Naive B cell (primary cell): Measurements from ENCODE around the gene WDR62. TPM values are rescaled to one million over a fixed set of nuclear protein-coding genes. Genes with fewer than 3 reads are reported as not detected.

Experiments
- ATAC-seq, 2 donors: fragments of 150-1000 bp; cut with Tn5 transposase; 2 replicates each; pipeline ENCODE4 v1.10.0; 2021; ENCODE audit warnings: low read depth in 2 of 2, mild to moderate bottlenecking in 2 of 2, moderate library complexity in 2 of 2
- DNase-seq: peaks from one replicate; pipeline ENCODE4 v3.0.0; 2022
- H3K27ac Mint-ChIP-seq, 6 donors: one replicate each; pipeline ENCODE4 v1.8.0; 2020 to 2022; ENCODE audit warnings: mild to moderate bottlenecking in 6 of 6, mixed read lengths in 6 of 6, moderate library complexity in 5 of 6, inconsistent platforms in 2 of 6
- H3K27me3 Mint-ChIP-seq, 3 donors: one replicate each; pipeline ENCODE4 v1.8.0; 2021 to 2022; ENCODE audit warnings: mixed read lengths in 3 of 3, mild to moderate bottlenecking in 1 of 3
- H3K36me3 Mint-ChIP-seq, 2 donors: one replicate each; pipeline ENCODE4 v1.8.0; 2020 to 2022; ENCODE audit warnings: mixed read lengths in 2 of 2, inconsistent platforms in 1 of 2, mild to moderate bottlenecking in 1 of 2
- H3K4me1 Mint-ChIP-seq, 3 donors: one replicate each; pipeline ENCODE4 v1.8.0; 2020 to 2022; ENCODE audit warnings: mixed read lengths in 3 of 3, inconsistent platforms in 1 of 3, mild to moderate bottlenecking in 1 of 3, moderate library complexity in 1 of 3
- H3K4me3 Mint-ChIP-seq, 8 donors: one replicate each; pipeline ENCODE4 v1.8.0; 2020 to 2022; ENCODE audit warnings: mild to moderate bottlenecking in 8 of 8, mixed read lengths in 8 of 8, moderate library complexity in 8 of 8, inconsistent platforms in 2 of 8
- H3K9me3 Mint-ChIP-seq, 7 donors: one replicate each; pipeline ENCODE4 v1.8.0; 2020 to 2022; ENCODE audit warnings: mixed read lengths in 7 of 7, mild to moderate bottlenecking in 5 of 7, inconsistent platforms in 2 of 7, moderate library complexity in 1 of 7
- polyA plus RNA-seq, 6 donors: library from polyadenylated mRNA; unstranded; fragments of 300-500 nt; fragmentation: Illumina TruSeq; gene quantifications; one replicate each; pipeline ENCODE4 v1.2.3, GENCODE V29; 2021; ENCODE audit warnings: low read depth in 6 of 6

WDR62 gene
- polyA plus RNA-seq, 6 donors from 2014 or later = 0.07 to 0.25 TPM; not detected in 4

DNA sequence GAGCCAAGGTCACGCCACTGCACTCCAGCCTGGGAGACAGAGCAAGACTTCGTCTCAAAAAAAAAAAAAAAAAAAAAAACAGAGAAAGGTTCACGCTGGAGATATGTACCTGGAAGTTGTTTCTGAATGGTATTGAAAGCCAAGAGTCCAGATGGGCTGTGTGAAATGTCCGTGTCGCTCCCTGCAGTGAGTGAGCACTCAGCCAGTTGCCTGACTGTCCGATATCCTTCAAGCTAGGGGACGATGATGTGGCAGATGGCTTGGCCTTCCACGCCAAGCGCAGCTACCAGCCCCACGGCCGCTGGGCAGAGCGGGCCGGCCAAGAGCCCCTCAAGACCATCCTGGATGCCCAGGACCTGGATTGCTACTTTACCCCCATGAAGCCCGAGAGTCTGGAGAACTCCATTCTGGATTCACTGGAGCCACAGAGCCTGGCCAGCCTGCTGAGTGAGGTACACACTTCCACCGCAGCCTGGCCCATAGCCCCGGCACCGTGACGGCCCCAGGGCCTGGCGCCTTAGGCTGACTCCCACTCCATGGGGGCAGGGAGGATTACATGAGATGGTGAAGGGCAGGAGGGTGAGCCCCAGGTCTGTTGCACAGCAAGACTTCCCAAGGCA is 44.6 kb downstream of the WDR62 start:
- no peaks in the 10 kb centered on the region for H3K4me1 Mint-ChIP-seq
- no peaks in the 10 kb centered on the region for H3K36me3 Mint-ChIP-seq
- DNase-seq = no peak

DNA sequence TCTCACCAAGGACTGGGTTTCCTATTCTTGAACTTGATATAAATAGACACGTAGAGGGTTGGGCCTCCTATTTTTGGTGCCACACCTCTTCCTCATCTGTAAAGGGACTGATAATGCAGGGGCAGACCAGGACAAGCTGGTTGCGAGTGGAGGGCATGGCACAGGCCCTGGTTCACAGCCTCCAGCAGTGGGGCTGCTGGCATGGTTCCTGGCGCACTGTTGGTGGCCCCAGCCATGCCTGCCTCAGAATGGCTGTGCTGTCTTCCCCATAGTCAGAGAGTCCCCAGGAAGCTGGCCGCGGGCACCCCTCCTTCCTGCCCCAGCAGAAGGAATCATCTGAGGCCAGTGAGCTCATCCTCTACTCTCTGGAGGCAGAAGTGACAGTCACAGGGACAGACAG is 45.8 kb downstream of the WDR62 start:
- Mint-ChIP-seq H3K9me3 (no peaks in the 10 kb centered on the region), H3K36me3 (no peaks in the 10 kb centered on the region)
- ATAC-seq = no peak

More for the DNA sequence above, 44.6 kb downstream of the WDR62 start:
- no peaks in the 10 kb centered on the region for H3K27me3 Mint-ChIP-seq
- H3K4me3 Mint-ChIP-seq = no peak overlapping the region
- no peak for ATAC-seq
- no peaks in the 10 kb centered on the region for H3K9me3 Mint-ChIP-seq
- peak overlapping the region in 1 of 6 donors; percentile 24 for H3K27ac Mint-ChIP-seq

DNA sequence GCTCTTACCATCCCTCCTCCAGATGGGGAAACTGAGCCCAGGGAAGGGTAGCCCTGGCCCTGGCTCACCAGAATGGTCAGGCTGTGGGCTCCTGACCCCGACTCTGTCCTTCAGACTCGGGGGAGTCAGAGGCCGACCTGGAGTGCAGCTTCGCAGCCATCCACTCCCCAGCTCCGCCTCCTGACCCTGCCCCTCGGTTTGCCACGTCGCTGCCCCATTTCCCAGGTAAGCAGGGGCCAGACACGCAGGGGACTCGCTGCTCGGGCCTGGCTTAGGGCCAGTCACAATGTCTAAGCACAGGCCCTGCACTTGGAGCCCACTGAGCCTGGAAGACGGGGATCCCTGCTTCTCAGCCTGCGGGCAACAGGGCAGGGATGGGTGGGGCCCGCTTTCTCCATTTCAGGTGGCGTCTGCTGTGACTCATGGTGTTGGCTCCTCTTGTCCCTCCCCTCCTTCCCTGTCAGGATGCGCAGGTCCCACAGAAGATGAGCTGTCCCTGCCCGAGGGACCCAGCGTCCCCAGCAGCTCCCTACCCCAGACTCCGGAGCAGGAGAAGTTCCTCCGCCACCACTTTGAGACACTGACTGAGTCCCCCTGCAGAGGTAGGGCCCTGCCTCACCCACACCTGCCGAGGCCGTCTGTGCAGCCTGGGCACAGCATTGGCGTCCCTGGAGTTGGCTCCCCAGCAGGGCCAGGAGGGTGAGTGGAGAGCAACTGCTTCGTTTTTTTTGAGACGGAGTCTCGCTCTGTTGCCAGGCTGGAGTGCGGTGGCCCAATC is 47.0 kb downstream of the WDR62 start:
- ATAC-seq = no peak
- Mint-ChIP-seq H3K4me1 (peaks cover 0 to 3% (median 0%) of the 10 kb centered on the region in 3 donors), H3K4me3 (no peak overlapping the region)

More for the DNA sequence above, 45.8 kb downstream of the WDR62 start:
- Mint-ChIP-seq H3K4me3 (peak overlapping the region in 1 of 8 donors; percentile 29), H3K27me3 (no peaks in the 10 kb centered on the region), H3K27ac (no peak overlapping the region), H3K4me1 (no peaks in the 10 kb centered on the region)
- DNase-seq = no peak

DNA sequence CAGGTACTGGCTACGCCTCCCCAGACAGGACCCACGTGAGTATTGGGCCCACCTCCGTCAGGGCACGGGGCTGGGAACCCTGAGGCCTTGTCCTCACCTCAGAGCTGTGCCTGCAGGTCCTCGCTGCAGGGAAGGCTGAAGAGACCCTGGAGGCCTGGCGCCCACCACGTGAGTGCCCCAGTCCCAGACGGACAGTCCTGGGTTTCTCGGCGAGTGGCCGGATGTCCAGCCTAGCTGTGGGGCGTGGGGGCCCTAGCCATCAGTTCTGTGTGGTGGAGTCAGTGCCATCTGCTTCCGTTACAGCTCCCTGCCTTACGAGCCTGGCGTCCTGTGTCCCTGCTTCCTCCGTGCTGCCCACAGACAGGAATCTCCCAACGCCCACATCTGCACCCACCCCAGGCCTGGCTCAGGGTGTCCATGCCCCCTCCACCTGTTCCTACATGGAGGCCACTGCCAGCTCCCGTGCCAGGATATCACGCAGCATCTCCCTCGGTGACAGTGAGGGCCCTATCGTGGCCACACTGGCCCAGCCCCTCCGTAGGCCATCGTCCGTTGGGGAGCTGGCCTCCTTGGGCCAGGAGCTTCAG is 48.4 kb downstream of the WDR62 start:
- Mint-ChIP-seq H3K27ac (peak overlapping the region in 1 of 6 donors; percentile 24), H3K4me3 (no peak overlapping the region), H3K9me3 (no peaks in the 10 kb centered on the region), H3K4me1 (peaks cover 0 to 3% (median 0%) of the 10 kb centered on the region in 3 donors), H3K27me3 (no peaks in the 10 kb centered on the region), H3K36me3 (no peaks in the 10 kb centered on the region)
- no peak for ATAC-seq
- DNase-seq = no peak

More for the DNA sequence above, 47.0 kb downstream of the WDR62 start:
- Mint-ChIP-seq H3K36me3 (no peaks in the 10 kb centered on the region), H3K27ac (no peak overlapping the region), H3K27me3 (no peaks in the 10 kb centered on the region), H3K9me3 (no peaks in the 10 kb centered on the region)
- no peak for DNase-seq

DNA sequence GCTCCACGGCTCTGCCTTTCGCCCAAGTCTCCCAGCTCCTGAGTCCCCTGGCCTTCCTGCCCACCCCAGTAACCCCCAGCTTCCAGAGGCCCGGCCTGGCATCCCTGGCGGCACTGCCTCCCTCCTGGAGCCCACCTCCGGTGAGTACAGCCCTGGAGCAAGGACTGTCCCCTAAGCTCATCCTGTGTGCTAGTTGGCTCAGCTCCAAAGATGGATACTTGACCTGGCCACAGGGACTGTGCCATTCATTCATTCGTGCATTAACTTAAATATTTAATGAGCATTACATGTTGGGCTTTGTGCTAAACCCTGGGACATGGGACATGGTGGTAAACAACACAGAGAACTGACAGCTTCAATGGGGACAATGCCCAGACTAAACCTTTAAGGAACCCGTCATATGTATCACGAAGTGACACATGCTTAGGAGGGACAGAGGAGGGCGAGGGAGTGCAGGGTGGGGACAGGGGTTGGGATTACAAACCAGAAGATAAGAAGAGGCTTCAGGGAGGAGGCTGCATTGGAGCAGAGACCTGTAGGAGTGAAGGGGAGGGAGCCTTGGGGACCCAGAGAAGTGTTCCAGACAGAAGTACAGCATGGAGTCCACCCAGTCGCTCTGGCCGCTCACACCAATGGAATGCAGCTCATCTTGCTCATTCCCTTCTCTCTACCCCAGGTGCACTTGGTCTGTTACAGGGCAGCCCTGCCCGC is 49.3 kb downstream of the WDR62 start:
- Mint-ChIP-seq H3K27ac (peak overlapping the region in 3 of 6 donors; percentile 28 to 42 (median 33)), H3K36me3 (no peaks in the 10 kb centered on the region)

DNA sequence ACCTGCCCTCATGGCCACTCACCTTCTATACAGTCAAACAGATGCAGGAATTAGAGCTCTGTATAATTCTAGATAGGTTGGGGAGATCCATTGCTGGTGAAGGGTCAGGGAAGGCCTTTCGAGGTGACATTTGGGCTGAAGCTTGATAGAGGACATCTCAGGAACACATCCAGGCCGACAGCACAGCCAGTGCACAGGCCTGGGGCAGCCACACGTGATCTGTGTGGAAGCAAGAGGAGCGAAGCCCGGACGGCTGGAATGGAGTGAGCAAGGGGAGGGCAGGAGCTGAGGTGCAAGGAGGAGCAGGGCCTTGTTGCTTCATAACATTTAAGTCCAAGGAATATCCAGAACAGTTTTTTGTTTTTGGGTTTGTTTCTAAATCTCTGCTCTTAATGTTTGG is 51.7 kb downstream of the WDR62 start:
- Mint-ChIP-seq H3K4me1 (peaks cover 0 to 3% (median 0%) of the 10 kb centered on the region in 3 donors), H3K27me3 (no peaks in the 10 kb centered on the region), H3K27ac (peak overlapping the region in 1 of 6 donors; percentile 95), H3K9me3 (no peaks in the 10 kb centered on the region), H3K4me3 (no peak overlapping the region), H3K36me3 (no peaks in the 10 kb centered on the region)
- DNase-seq = no peak
- no peak for ATAC-seq

More for the DNA sequence above, 49.3 kb downstream of the WDR62 start:
- Mint-ChIP-seq H3K9me3 (no peaks in the 10 kb centered on the region), H3K27me3 (no peaks in the 10 kb centered on the region), H3K4me3 (no peak overlapping the region), H3K4me1 (peaks cover 0 to 3% (median 0%) of the 10 kb centered on the region in 3 donors)
- ATAC-seq (no peak), DNase-seq (no peak)

DNA sequence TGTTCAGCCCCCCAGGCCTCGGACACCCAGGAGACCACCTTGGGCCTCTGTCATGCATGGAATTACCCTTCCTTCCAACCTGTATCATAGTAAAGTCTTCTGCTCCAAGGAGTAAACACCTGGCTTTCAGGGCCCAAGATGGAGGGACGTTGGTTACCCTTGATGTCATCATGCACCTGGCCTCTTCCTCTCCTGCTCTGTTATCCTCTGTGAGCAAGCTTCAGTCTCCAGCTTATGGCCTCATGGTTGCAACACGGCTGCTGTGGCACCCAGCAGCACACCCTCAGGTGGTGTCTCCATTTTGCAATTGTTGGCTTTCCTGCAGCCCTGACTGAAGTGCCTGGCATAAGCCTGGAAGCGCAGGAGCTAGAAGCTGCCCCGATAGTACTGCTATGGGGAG is 52.3 kb downstream of the WDR62 start:
- Mint-ChIP-seq H3K27me3 (no peaks in the 10 kb centered on the region), H3K4me3 (peak overlapping the region in 1 of 8 donors; percentile 21), H3K4me1 (peaks cover 0 to 3% (median 0%) of the 10 kb centered on the region in 3 donors), H3K36me3 (no peaks in the 10 kb centered on the region), H3K9me3 (no peaks in the 10 kb centered on the region), H3K27ac (no peak overlapping the region)
- ATAC-seq (no peak), DNase-seq (no peak)

DNA sequence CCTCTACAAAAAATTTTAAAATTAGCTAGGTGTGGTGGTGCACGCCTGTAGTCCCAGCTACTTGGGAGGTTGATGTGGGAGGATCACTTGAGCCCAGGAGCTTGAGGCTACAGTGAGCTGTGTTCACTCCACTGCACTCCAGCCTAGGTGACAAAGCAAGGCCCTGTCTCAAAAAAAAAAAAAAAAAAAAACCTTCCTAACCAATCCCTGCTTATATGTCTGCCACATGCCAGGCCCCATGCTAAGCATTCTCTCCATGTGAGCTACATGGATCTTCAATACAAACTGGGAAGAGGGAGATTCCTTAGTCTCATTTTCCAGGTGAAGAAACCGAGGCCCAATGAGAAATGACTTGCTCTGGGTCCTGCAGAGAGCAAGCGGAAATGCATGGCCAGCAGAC is 54.0 kb downstream of the WDR62 start:
- Mint-ChIP-seq H3K4me1 (peaks cover 10 to 11% (median 10%) of the 10 kb centered on the region in 3 donors), H3K36me3 (peaks cover 0 to 9% of the 10 kb centered on the region in 2 donors), H3K4me3 (peak overlapping the region in 1 of 8 donors; percentile 20), H3K9me3 (no peaks in the 10 kb centered on the region), H3K27me3 (no peaks in the 10 kb centered on the region), H3K27ac (no peak overlapping the region)
- ATAC-seq (no peak), DNase-seq (no peak)

DNA sequence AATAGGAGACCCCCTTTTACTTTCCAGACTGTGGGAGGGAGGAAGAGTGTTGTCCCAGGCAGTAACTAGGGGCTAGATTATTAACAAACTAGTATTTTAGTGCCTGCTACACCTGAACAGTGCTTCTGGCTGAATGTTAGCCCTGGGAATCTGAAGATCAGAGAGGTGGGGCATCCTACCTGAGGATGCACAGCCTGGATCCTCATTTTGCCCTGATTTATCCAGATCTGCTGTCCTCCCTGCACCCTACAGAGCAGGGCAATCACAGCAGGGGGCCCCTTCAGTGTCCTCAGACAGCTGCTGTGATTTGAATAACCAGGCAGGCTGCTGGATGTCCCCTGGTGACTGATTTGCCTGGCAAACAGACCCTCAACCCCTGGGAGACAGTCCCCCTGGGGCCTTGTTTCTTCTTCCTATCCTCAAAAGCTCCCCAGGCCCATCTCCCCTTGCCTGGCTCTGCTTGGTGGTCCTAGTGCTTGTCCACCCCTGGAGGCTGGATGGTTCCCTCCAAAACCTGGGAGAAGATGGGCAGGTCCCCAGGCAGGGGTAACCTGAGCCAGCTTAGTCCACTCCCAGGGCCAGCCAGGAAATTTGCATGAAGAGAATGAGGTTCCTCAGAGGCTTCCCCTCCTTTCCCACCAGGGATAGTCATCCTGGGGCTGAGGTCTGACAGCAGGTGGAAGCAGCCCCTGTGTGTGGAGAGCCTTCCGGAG is 55.9 kb downstream of the WDR62 start, which contains the start of gene OVOL3:
Gene OVOL3, plus strand, starts transcription at position 657 of the 713 bp plus-strand sequence. CDS start 60 bp downstream, outside the sequence.
- Mint-ChIP-seq H3K27ac (peak within 1 kb of the TSS in 1 of 6 donors; percentile 69), H3K36me3 (peaks cover 0 to 9% of the 10 kb centered on the region in 2 donors), H3K4me3 (peak within 1 kb of the TSS in 3 of 8 donors; percentile 76 to 88 (median 81)), H3K4me1 (peaks cover 24 to 26% (median 26%) of the 10 kb centered on the region in 3 donors), H3K9me3 (no peaks in the 10 kb centered on the region), H3K27me3 (no peaks in the 10 kb centered on the region)
- DNase-seq = no peak
- ATAC-seq = no peak

DNA sequence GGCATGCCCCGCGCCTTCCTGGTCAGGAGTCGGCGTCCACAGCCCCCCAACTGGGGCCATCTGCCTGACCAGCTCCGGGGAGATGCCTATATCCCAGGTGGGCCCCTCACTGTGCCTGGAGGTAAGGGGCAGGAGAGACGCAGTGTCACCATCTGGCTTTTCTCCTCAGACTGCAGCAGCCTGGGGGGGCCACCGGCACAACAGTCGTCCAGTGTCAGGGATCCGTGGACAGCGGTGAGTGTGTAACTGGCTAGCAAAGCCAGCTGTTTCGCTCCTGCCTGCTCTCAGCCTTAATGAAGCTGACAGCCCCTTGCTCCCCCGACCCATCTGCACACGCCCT is 56.5 kb downstream of the WDR62 start:
- Mint-ChIP-seq H3K27me3 (no peaks in the 10 kb centered on the region), H3K9me3 (no peaks in the 10 kb centered on the region), H3K36me3 (peaks cover 0 to 9% of the 10 kb centered on the region in 2 donors), H3K4me3 (peak overlapping the region in 1 of 8 donors; percentile 88), H3K27ac (no peak overlapping the region), H3K4me1 (peaks cover 27 to 32% (median 29%) of the 10 kb centered on the region in 3 donors)
- ATAC-seq (no peak), DNase-seq (no peak)

DNA sequence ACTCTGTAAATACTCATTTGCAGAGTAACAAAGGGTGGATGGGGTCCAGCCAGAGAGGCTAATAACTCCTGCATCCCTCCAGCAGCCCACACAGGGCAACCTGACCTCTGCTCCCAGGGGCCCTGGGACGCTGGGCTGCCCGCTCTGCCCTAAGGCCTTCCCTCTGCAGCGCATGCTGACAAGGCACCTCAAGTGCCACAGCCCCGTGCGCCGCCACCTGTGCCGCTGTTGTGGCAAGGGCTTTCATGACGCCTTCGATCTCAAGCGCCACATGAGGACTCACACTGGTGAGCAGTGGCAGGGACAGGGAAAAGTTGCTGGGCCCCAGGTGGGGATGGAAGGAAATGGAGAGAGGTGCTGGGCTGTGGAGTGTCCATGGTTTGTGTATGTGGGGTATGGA is 58.0 kb downstream of the WDR62 start:
- H3K27ac Mint-ChIP-seq = peak overlapping the region in 4 of 6 donors; percentile 12 to 98 (median 72)
- H3K4me1 Mint-ChIP-seq = peaks cover 33 to 44% (median 42%) of the 10 kb centered on the region in 3 donors
- no peak for DNase-seq
- no peaks in the 10 kb centered on the region for H3K9me3 Mint-ChIP-seq
- peaks cover 0 to 9% of the 10 kb centered on the region in 2 donors for H3K36me3 Mint-ChIP-seq
- peak overlapping the region in 7 of 8 donors; percentile 68 to 96 (median 83) for H3K4me3 Mint-ChIP-seq
- H3K27me3 Mint-ChIP-seq = no peaks in the 10 kb centered on the region
- no peak for ATAC-seq

DNA sequence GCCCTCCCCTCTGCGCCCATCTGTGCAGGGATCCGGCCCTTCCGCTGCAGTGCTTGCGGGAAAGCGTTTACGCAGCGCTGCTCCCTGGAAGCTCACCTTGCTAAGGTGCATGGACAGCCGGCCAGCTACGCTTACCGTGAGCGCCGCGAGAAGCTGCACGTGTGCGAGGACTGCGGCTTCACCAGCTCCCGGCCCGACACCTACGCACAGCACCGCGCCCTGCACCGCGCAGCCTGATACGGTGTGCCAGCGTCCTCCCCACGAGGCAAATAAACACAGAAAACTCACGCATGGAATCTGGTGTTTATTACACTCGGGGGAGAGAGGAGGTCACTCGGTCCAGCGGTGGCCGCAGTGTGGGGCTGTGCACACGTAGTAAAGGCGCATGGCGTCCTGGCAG is 58.7 kb downstream of the WDR62 start:
- H3K36me3 Mint-ChIP-seq = peaks cover 5 to 16% of the 10 kb centered on the region in 2 donors
- no peaks in the 10 kb centered on the region for H3K27me3 Mint-ChIP-seq
- H3K9me3 Mint-ChIP-seq = no peaks in the 10 kb centered on the region
- H3K4me1 Mint-ChIP-seq = peaks cover 36 to 50% (median 43%) of the 10 kb centered on the region in 3 donors
- H3K4me3 Mint-ChIP-seq = peak overlapping the region; percentile 81 to 99 (median 96)
- peak overlapping the region in 2 of 6 donors; percentile 79 to 98 for H3K27ac Mint-ChIP-seq
- ATAC-seq (no peak), DNase-seq (no peak)
